ENCODE results near the gene TAF6L. TPM values are rescaled to one million over a fixed set of nuclear protein-coding genes. Genes with fewer than 3 reads are reported as not detected.

TAF6L gene
- total and polyA plus RNA-seq, 2 of the 8 experiments (the other 6 are each of a cell fraction or from before 2014, with no cell fraction given): 24.8 to 31.9 TPM

- H3K79me2 ChIP-seq (ENCODE audit: control insufficient read depth in 1 of 2, insufficient read depth in 2 of 2, low read length in 2 of 2): peaks cover 2 to 29% of the 10 kb centered on the region in 2 experiments
- H2AK5ac ChIP-seq (ENCODE audit: low read depth, low read length): no peak overlapping the region
- no peak overlapping the region for H4K5ac ChIP-seq (ENCODE audit: insufficient read length, low read depth, low read length)
- no peak overlapping the region for H3K18ac ChIP-seq (ENCODE audit: extremely low read depth, low read length)
- no peak overlapping the region for H3K23ac ChIP-seq (ENCODE audit: insufficient read length)
- no peak overlapping the region for H3K4ac ChIP-seq (replicated peaks; ENCODE audit: insufficient read length, low read depth, low read length)
- ChIA-PET POLR2A (ENCODE audit: partially characterized antibody) (interaction anchor here (0.6 to 16.9 kb wide), 15 partner anchors 10 to 174 kb away, joined by 3 to 192 read pairs (median 6); partner anchors contain the start of genes EEF1G, HNRNPUL2, POLR2G and TAF6L), CTCF (ENCODE audit: partially characterized antibody) (interaction anchor here (0.6 to 7.9 kb wide), 6 partner anchors 8 to 133 kb away, joined by 3 to 40 read pairs (median 5); partner anchors contain the start of genes POLR2G and SLC3A2)
- no peak overlapping the region for H2BK15ac ChIP-seq (ENCODE audit: low read length)
- no peaks in the 10 kb centered on the region for H3K23me2 ChIP-seq (ENCODE audit: low read depth, low read length)
- H3K14ac ChIP-seq (ENCODE audit: insufficient read length): no peak overlapping the region
- DNase-seq (ENCODE audit: low read depth in 1 of 2, low spot score in 2 of 2): no peak
- H2AFZ ChIP-seq (ENCODE audit: low read length): no peak overlapping the region
- H2BK120ac ChIP-seq (replicated peaks; ENCODE audit: low read depth, low read length): no peak overlapping the region
- WGBS, 2 experiments (ENCODE audit: extremely low coverage in 1 of 2, insufficient coverage in 1 of 2, insufficient read length in 1 of 2, insufficient replicate concordance in 2 of 2, low coverage in 1 of 2, low lambda C conversion rate in 2 of 2, missing lambda C conversion rate in 1 of 2): 95% methylated on average over 9 of the region's 9 CpGs; no CpG with 5 or more reads in 1 of the 2 experiments
- no peaks in the 10 kb centered on the region for H3K27me3 ChIP-seq (replicated peaks in 1 of 4; ENCODE audit: control insufficient read depth in 3 of 4, extremely low read depth in 1 of 4, insufficient read depth in 3 of 4, low read length in 3 of 4)
- no peak overlapping the region for H3K4me3 ChIP-seq (ENCODE audit: extremely low read depth in 1 of 4, insufficient read depth in 2 of 4, low read depth in 3 of 4, low read length in 4 of 4)
- H2BK20ac ChIP-seq (ENCODE audit: low read length): no peak overlapping the region
- no peaks in the 10 kb centered on the region for H3K9me3 ChIP-seq (ENCODE audit: insufficient read depth in 2 of 2, low read depth in 1 of 2, low read length in 1 of 2)
- no peak overlapping the region for H4K8ac ChIP-seq (ENCODE audit: extremely low read depth, insufficient read depth, low read length)
- H4K20me1 ChIP-seq (replicated peaks in 1 of 2; ENCODE audit: control insufficient read depth in 1 of 2, insufficient read depth in 2 of 2, low read length in 2 of 2): peaks cover 6 to 15% of the 10 kb centered on the region in 2 experiments
- no peak overlapping the region for H3K27ac ChIP-seq (ENCODE audit: low read depth, low read length)
- peaks cover 8% of the 10 kb centered on the region for H3K79me1 ChIP-seq (ENCODE audit: low read depth, low read length)
- H3K36me3 ChIP-seq (ENCODE audit: control insufficient read depth in 2 of 4, insufficient read depth in 4 of 4, low read length in 3 of 4): peaks cover 8 to 26% (median 13%) of the 10 kb centered on the region in 4 experiments
- no peaks in the 10 kb centered on the region for H3K4me1 ChIP-seq (replicated peaks in 1 of 4; ENCODE audit: control insufficient read depth in 3 of 4, insufficient read depth in 4 of 4, low read length in 3 of 4)
- no peak overlapping the region for H3K9ac ChIP-seq (replicated peaks in 1 of 4; ENCODE audit: extremely low read depth in 1 of 4, low read depth in 3 of 4, low read length in 3 of 4)
- H4K91ac ChIP-seq (replicated peaks; ENCODE audit: insufficient read length, low read length): no peak overlapping the region
- no peak overlapping the region for H3K56ac ChIP-seq (replicated peaks; ENCODE audit: insufficient read length, low read depth, low read length)
- no peak overlapping the region for H2BK12ac ChIP-seq (ENCODE audit: low read depth, low read length)
- no peak for FAIRE-seq
- H2BK5ac ChIP-seq (ENCODE audit: low read depth, low read length): no peak overlapping the region
- H3K4me2 ChIP-seq (ENCODE audit: insufficient read depth in 1 of 2, low read depth in 2 of 2, low read length in 2 of 2): no peak overlapping the region
- no peak for TF ChIP-seq NRF1 (IDR thresholded peaks at IDR 0.05; ENCODE audit: low read depth, low read length)
- no peak for TF ChIP-seq EZH2 (IDR thresholded peaks at IDR 0.05; ENCODE audit: low read depth, low read length, severe bottlenecking)
- no peak for TF ChIP-seq POU5F1 (IDR thresholded peaks at IDR 0.05; ENCODE audit: low read depth, low read length)
- no peak for TF ChIP-seq JUN (IDR thresholded peaks at IDR 0.05; ENCODE audit: low read depth, low read length)
- TF ChIP-seq HDAC2 (IDR thresholded peaks at IDR 0.05; ENCODE audit: borderline replicate concordance in 1 of 2, low read depth in 2 of 2, low read length in 2 of 2): no peak
- TF ChIP-seq SIX5 (IDR thresholded peaks at IDR 0.05; ENCODE audit: low read depth, low read length): no peak
These were observed 23.6 kb upstream of the TAF6L start for GRCh38 chr11:62747475-62748160.

Data from H1 (cell line).